ENCODE measurements around the gene GJC3.

DNA sequence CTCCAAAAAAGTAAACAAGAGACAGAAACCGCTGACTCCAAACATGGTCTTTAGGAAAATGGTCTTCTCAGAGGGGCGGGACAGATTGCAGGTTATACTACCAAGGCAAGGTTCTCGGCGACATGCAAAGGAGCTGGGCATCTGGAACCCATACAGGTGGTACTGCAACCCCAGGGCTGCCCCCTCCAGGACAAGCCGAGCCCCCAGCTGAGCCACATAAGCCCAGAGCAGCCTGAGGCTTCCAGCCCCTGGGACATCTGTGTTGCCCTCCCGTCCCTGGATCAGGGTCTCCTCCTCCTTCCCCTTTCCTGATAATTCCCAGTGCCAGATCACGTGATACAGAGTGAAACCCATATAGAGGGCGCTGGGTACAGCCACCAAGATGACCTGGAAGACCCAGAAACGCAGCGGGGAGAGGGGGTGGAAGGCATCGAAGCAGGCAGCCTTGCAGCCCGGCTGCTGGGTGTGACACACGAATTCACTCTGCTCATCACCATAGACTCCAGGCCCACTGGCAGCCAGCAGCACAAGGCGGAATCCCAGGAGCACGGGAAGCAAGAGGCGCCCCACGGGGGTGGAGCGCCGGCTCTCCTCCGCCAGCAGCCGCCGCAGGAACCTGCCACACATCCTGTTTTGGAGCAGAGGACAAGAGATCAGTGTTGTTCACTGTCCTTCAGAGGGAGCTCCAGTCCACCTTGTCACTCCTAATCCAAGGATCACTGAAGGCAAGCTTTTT lies at the start of gene GJC3:
- TF ChIP-seq EZH2 (IDR thresholded peaks at IDR 0.05) (no peak), POLR2AphosphoS5 (IDR thresholded peaks at IDR 0.05; ENCODE audit: borderline replicate concordance, low read depth, low read length) (no peak), FOXP2 (optimal IDR thresholded peaks at IDR 0.05; ENCODE audit: control extremely low read depth, extremely low read length, insufficient read depth) (no peak)

Measured in SK-N-MC (cell line).